ENCODE results near the gene ACOX3. TPM values are rescaled to one million over a fixed set of nuclear protein-coding genes. Genes with fewer than 3 reads are reported as not detected.
"Not testable (repeated sequence)": the region's sequence is repeated elsewhere in the genome, so short reads cannot be mapped to it uniquely, and the experiment has no call there.

ACOX3 gene
- polyA plus RNA-seq, 1 donor (not counting 4 experiments of a cell fraction or from before 2014, with no cell fraction given): 6.7 TPM

GRCh38 chr4:8422786-8423185 is 17.7 kb downstream of the ACOX3 start:
- Histone ChIP-seq H2AFZ (ENCODE audit: control insufficient read depth, low read length) (no peak overlapping the region), H3K9ac (ENCODE audit: control insufficient read depth, extremely low read depth, insufficient read depth, low read length) (no peak overlapping the region), H3K4me3 (ENCODE audit: control insufficient read depth in 2 of 3, extremely low read depth in 1 of 3, insufficient read depth in 2 of 3, low read depth in 1 of 3, low read length in 3 of 3) (no peak overlapping the region), H3K4me2 (ENCODE audit: control insufficient read depth, extremely low read depth, insufficient read depth, low read depth, low read length) (no peak overlapping the region), H3K27me3 (ENCODE audit: control insufficient read depth, extremely low read depth, insufficient read depth, low read length) (no peaks in the 10 kb centered on the region), H3K4me1 (ENCODE audit: control insufficient read depth, extremely low read depth, insufficient read depth, low read length) (peaks cover 8% of the 10 kb centered on the region), H3K36me3 (ENCODE audit: control insufficient read depth in 2 of 2, extremely low read depth in 1 of 2, insufficient read depth in 2 of 2, low read length in 2 of 2) (no peaks in the 10 kb centered on the region), H4K20me1 (ENCODE audit: control insufficient read depth, extremely low read depth, insufficient read depth, low read length) (no peaks in the 10 kb centered on the region), H3K27ac (ENCODE audit: control insufficient read depth, insufficient read depth, low read length) (no peak overlapping the region), H3K9me1 (ENCODE audit: control insufficient read depth, extremely low read depth, insufficient read depth, low read length) (no peaks in the 10 kb centered on the region), H3K79me2 (ENCODE audit: control insufficient read depth, insufficient read depth, low read length) (peaks cover 3% of the 10 kb centered on the region), H3K9me3 (ENCODE audit: control insufficient read depth, low read depth, low read length) (no peaks in the 10 kb centered on the region)
- no peak for FAIRE-seq
- DNase-seq (ENCODE audit: low read depth, low spot score): no peak
- dilution Hi-C loops (cut with MboI; ENCODE audit: extremely low pct_ligation_motif_present, low sequenced_read_pairs): loop anchor here (25.0 kb wide), 1 partner anchor 160 kb away; the partner anchor contains the start of gene HTRA3
- TF ChIP-seq EZH2 (IDR thresholded peaks at IDR 0.05; ENCODE audit: low read length): no peak
- TF ChIP-seq, protein P1, sequence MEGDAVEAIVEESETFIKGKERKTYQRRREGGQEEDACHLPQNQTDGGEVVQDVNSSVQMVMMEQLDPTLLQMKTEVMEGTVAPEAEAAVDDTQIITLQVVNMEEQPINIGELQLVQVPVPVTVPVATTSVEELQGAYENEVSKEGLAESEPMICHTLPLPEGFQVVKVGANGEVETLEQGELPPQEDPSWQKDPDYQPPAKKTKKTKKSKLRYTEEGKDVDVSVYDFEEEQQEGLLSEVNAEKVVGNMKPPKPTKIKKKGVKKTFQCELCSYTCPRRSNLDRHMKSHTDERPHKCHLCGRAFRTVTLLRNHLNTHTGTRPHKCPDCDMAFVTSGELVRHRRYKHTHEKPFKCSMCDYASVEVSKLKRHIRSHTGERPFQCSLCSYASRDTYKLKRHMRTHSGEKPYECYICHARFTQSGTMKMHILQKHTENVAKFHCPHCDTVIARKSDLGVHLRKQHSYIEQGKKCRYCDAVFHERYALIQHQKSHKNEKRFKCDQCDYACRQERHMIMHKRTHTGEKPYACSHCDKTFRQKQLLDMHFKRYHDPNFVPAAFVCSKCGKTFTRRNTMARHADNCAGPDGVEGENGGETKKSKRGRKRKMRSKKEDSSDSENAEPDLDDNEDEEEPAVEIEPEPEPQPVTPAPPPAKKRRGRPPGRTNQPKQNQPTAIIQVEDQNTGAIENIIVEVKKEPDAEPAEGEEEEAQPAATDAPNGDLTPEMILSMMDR (optimal IDR thresholded peaks at IDR 0.05 in 1 of 3, IDR thresholded peaks at IDR 0.05 in 1 of 3, conservative IDR thresholded peaks at IDR 0.05 in 1 of 3; ENCODE audit: extremely low read depth in 1 of 3, insufficient read depth in 2 of 3, low read length in 3 of 3): no peak

DNA sequence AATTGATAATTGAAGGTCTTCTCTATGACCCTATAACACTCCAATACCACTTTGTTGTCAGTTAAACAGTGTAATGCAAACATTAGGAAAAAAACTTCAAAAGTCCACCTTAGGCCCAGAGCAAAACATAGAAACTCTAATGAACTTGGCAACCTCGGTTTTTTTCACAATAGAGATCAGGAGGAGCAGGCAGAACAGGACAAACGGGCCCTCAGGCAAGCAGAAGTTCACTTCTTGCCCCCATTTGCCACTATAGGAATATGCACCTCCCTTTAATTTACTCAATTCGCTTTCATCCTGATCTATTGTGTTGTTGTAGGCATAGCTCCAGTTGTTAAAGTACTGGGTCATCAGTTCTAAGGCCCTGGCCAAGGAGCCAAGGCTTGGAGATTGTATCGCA is 18.2 kb downstream of the ACOX3 start:
- dilution Hi-C loops (cut with MboI; ENCODE audit: extremely low pct_ligation_motif_present, low sequenced_read_pairs): loop anchor here (25.0 kb wide), 1 partner anchor 160 kb away; the partner anchor contains the start of gene HTRA3
- H2AFZ ChIP-seq (ENCODE audit: control insufficient read depth, low read length): no peak overlapping the region
- no peaks in the 10 kb centered on the region for H3K36me3 ChIP-seq (ENCODE audit: control insufficient read depth in 2 of 2, extremely low read depth in 1 of 2, insufficient read depth in 2 of 2, low read length in 2 of 2)
- peaks cover 3% of the 10 kb centered on the region for H3K79me2 ChIP-seq (ENCODE audit: control insufficient read depth, insufficient read depth, low read length)
- DNase-seq (ENCODE audit: low read depth, low spot score) (no peak), FAIRE-seq (no peak)
- no peaks in the 10 kb centered on the region for H3K9me3 ChIP-seq (ENCODE audit: control insufficient read depth, low read depth, low read length)
- no peak for TF ChIP-seq EZH2 (IDR thresholded peaks at IDR 0.05; ENCODE audit: low read length)
- TF ChIP-seq, protein P1 (optimal IDR thresholded peaks at IDR 0.05 in 1 of 3, IDR thresholded peaks at IDR 0.05 in 1 of 3, conservative IDR thresholded peaks at IDR 0.05 in 1 of 3; ENCODE audit: extremely low read depth in 1 of 3, insufficient read depth in 2 of 3, low read length in 3 of 3): no peak
- H3K4me1 ChIP-seq (ENCODE audit: control insufficient read depth, extremely low read depth, insufficient read depth, low read length): peaks cover 6% of the 10 kb centered on the region
- no peak overlapping the region for H3K4me3 ChIP-seq (ENCODE audit: control insufficient read depth in 2 of 3, extremely low read depth in 1 of 3, insufficient read depth in 2 of 3, low read depth in 1 of 3, low read length in 3 of 3)
- H3K27ac ChIP-seq (ENCODE audit: control insufficient read depth, insufficient read depth, low read length): no peak overlapping the region
- H3K9me1 ChIP-seq (ENCODE audit: control insufficient read depth, extremely low read depth, insufficient read depth, low read length): no peaks in the 10 kb centered on the region
- H3K9ac ChIP-seq (ENCODE audit: control insufficient read depth, extremely low read depth, insufficient read depth, low read length): no peak overlapping the region
- H3K27me3 ChIP-seq (ENCODE audit: control insufficient read depth, extremely low read depth, insufficient read depth, low read length): no peaks in the 10 kb centered on the region
- no peaks in the 10 kb centered on the region for H4K20me1 ChIP-seq (ENCODE audit: control insufficient read depth, extremely low read depth, insufficient read depth, low read length)
- no peak overlapping the region for H3K4me2 ChIP-seq (ENCODE audit: control insufficient read depth, extremely low read depth, insufficient read depth, low read depth, low read length)

- H3K9me1 ChIP-seq (ENCODE audit: control insufficient read depth, extremely low read depth, insufficient read depth, low read length); H3K4me2 ChIP-seq (ENCODE audit: control insufficient read depth, extremely low read depth, insufficient read depth, low read depth, low read length); H3K4me3 ChIP-seq (ENCODE audit: control insufficient read depth in 2 of 3, extremely low read depth in 1 of 3, insufficient read depth in 2 of 3, low read depth in 1 of 3, low read length in 3 of 3); DNase-seq (ENCODE audit: low read depth, low spot score); H3K4me1 ChIP-seq (ENCODE audit: control insufficient read depth, extremely low read depth, insufficient read depth, low read length); H2AFZ ChIP-seq (ENCODE audit: control insufficient read depth, low read length); H4K20me1 ChIP-seq (ENCODE audit: control insufficient read depth, extremely low read depth, insufficient read depth, low read length); H3K27ac ChIP-seq (ENCODE audit: control insufficient read depth, insufficient read depth, low read length); H3K9me3 ChIP-seq (ENCODE audit: control insufficient read depth, low read depth, low read length); H3K9ac ChIP-seq (ENCODE audit: control insufficient read depth, extremely low read depth, insufficient read depth, low read length); H3K27me3 ChIP-seq (ENCODE audit: control insufficient read depth, extremely low read depth, insufficient read depth, low read length); H3K36me3 ChIP-seq (ENCODE audit: control insufficient read depth in 2 of 2, extremely low read depth in 1 of 2, insufficient read depth in 2 of 2, low read length in 2 of 2); FAIRE-seq; H3K79me2 ChIP-seq (ENCODE audit: control insufficient read depth, insufficient read depth, low read length): not testable (repeated sequence)
- dilution Hi-C loops (cut with MboI; ENCODE audit: extremely low pct_ligation_motif_present, low sequenced_read_pairs): loop anchor here (25.0 kb wide), 1 partner anchor 158 kb away; the partner anchor contains the start of gene HTRA3
Observed at GRCh38 chr4:8420151-8420550, 20.4 kb downstream of the ACOX3 start.

Data from keratinocyte (primary cell).